GM12872 (cell line): ENCODE measurements around the gene TBC1D4.

Experiments
- TF ChIP-seq, protein P1 (sequence below): IDR thresholded peaks from 3 replicates; pipeline ENCODE4 v1.5.1; 2011; ENCODE audit warnings: low read depth, mild to moderate bottlenecking, low read length, moderate library complexity; ENCODE audit not compliant: insufficient read depth

TBC1D4 gene

DNA sequence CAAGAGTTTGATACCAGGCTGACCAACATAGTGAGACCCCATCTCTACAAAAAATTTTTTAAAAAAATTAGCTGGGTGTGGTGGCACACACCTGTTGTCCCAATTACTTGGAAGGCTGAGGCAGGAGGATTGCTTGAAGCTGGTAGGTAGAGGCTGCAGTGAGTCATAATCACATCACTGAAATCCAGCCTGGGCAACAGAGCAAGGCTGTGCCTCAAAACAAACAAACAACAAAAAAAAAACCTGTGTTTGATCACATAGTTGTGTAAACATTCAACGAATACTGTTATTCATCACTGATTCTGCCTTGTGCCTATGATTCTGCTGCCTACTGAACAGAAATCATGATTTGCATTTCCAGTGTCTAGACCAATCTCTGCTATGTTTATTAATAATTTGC lies 134.0 kb downstream of the TBC1D4 start:
- TF ChIP-seq, protein P1, sequence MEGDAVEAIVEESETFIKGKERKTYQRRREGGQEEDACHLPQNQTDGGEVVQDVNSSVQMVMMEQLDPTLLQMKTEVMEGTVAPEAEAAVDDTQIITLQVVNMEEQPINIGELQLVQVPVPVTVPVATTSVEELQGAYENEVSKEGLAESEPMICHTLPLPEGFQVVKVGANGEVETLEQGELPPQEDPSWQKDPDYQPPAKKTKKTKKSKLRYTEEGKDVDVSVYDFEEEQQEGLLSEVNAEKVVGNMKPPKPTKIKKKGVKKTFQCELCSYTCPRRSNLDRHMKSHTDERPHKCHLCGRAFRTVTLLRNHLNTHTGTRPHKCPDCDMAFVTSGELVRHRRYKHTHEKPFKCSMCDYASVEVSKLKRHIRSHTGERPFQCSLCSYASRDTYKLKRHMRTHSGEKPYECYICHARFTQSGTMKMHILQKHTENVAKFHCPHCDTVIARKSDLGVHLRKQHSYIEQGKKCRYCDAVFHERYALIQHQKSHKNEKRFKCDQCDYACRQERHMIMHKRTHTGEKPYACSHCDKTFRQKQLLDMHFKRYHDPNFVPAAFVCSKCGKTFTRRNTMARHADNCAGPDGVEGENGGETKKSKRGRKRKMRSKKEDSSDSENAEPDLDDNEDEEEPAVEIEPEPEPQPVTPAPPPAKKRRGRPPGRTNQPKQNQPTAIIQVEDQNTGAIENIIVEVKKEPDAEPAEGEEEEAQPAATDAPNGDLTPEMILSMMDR, result no peak

DNA sequence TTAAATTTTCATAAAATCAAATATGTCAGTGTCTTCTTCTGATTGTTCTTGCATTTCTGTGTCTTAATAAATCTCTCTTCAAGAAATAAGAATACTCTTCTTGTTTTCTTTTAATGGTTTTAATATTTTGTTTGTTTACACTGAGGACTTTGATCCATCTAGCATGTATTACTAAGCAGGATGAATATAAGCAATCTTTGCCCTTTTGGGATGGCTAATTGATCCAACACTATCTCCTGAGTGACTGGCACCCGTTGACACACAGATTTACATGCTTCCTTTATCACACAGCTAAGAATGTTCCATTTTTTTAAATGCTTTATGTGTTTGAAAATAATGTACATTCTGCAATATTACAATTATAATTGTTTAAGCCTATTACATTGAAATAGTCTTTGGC lies 134.5 kb downstream of the TBC1D4 start:
- TF ChIP-seq, protein P1, result no peak

DNA sequence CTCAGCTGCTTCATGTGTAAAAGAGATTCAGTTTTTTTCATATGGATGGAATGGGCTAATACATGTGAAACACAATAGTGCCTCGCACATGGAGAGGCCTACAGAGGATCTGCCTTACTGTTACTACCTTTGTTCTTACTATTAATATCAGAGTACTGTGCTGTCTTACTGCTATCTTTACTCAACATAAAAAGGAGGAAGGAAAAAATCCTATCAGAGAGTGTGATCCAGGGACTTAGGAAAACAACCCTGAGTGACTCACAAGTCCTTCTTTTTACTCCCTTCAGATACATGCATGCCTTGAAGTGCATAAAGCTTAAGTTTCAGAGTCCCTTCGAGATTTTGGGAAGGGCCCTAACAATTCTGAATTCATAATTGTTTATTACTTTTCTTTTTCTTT lies 136.8 kb downstream of the TBC1D4 start:
- TF ChIP-seq, protein P1, result no peak

DNA sequence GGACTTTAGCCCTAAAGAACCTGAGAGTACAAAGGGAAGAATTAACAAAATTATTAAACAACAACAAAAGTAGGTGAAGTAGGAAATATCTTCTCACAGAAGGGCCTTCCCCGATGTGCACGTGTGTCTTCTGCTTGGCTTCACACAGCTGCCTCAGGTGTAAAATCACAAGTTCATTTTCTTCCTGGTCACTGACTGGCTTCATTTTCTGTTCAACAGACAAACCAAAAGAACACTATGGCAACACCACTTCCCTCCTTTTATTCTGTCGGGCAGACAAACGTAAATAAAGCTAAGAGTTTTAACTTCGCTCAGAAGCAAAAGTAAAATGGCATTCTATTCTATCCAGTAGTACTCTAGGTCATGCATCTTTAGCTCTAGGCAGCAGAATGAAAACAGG lies 140.9 kb downstream of the TBC1D4 start:
- TF ChIP-seq, protein P1, result no peak

DNA sequence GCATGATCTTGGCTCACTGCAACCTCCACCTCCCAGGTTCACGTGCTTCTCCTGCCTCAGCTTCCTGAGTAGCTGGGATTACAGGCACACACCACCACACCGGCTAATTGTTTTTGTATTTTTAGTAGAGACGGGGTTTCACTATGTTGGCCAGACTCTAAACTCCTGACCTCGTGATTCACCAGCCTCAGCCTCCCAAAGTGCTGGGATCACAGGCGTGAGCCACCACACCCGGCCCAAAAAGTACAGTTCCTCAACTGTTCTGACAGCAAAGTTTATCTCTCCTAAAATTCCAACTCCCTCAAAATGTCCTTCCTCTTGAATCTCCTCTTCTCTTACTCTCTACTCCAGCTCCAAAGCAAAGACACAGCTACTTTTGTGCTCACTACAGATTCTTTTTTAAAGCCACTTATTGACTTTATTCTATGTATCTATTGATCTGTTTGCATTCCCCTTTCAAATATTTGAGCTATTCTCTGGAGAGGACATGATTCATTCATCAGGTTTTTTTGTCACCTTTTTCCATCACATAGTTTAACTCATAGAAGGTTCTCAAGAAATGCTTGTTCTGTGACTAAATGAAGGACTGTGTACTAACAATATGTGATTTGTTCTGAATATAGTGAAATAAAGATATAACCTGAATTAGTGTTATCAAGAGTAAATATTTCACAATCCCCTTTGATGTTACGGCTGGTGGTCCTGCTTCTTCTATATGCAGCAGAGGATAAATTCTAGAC lies 142.2 kb downstream of the TBC1D4 start:
- TF ChIP-seq, protein P1, result no peak

DNA sequence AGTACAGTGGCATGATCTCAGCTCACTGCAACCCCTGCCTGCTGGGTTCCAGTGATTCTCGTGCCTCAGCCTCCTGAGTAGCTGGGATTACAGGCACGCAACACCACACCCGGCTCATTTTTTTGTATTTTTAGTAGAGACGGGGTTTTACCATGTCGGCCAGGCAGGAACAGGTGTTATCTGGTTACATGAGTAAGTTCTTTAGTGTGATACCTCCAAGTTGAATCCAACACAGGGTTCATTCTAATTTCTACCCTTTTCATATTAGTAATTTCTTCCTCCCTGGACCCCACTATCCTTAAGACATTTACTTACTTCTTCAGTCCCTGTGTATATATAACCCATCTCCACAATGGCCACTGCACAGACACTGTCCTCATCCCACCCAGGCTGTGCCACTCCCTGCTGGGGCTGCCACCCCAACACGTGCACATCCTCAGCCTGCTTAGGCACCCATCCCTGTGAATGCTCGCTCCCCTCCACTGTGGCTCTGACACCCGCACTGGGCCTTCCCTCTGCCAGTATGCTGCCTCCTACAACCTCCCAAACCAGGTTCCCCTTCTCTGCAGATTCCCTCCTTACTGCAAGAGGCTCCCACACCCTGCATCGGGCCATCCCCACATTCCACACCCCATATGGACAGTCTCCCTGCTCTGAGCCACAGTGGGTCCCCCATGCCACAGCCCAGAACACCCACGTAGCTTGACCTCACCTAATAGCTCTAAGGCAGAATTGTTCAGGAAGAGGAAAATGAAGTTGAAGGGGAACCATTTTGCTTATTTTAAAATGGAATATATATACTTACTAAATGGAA lies 147.1 kb downstream of the TBC1D4 start:
- TF ChIP-seq, protein P1, result no peak

DNA sequence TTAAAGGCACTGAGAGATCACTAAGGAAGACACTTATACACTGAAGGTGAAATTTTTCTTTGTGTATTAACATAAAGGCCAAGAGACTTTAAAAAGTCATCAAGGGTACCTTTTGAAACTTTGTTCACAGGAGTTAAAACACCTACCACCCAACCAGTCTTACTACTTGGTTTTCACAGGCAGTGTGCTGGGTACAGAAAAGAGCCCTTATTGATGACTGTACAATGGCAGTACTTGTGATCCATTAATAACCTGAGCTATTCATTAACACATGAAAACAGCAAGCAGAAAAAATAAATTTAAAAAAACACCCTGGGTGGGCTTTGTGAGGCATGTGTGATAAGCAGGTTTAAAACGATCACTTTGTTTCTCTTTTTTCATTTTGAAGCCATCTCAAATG lies 148.9 kb downstream of the TBC1D4 start:
- TF ChIP-seq, protein P1, result no peak
